ENCODE results near the gene SPINK6. TPM values are rescaled to one million over a fixed set of nuclear protein-coding genes. Genes with fewer than 3 reads are reported as not detected.

Gene SPINK6
- total RNA-seq, 2 donors from 2014 or later, result not detected

GRCh38 chr5:148237785-148238417, 35.1 kb downstream of the SPINK6 start:
- H3K4me3 Mint-ChIP-seq, result no peak overlapping the region
- no peak overlapping the region for H3K27ac Mint-ChIP-seq
- H3K4me1 Mint-ChIP-seq (ENCODE audit: low read depth), result no peaks in the 10 kb centered on the region
- ATAC-seq (replicated peaks in 1 of 2) (no peak), DNase-seq (no peak)
- no peaks in the 10 kb centered on the region for H3K36me3 Mint-ChIP-seq (ENCODE audit: insufficient read depth in 2 of 2)
- peaks cover 0 to 2% of the 10 kb centered on the region in 2 donors for H3K9me3 Mint-ChIP-seq
- peaks cover 5% of the 10 kb centered on the region for H3K27me3 Mint-ChIP-seq (ENCODE audit: low read depth)

- H3K4me1 Mint-ChIP-seq (ENCODE audit: low read depth), result no peaks in the 10 kb centered on the region
- DNase-seq (no peak), ATAC-seq (replicated peaks in 1 of 2) (no peak)
- H3K9me3 Mint-ChIP-seq, result peaks cover 0 to 2% of the 10 kb centered on the region in 2 donors
- H3K4me3 Mint-ChIP-seq, result no peak within 1 kb of the TSS
- no peak within 1 kb of the TSS for H3K27ac Mint-ChIP-seq
- peaks cover 5% of the 10 kb centered on the region for H3K27me3 Mint-ChIP-seq (ENCODE audit: low read depth)
- H3K36me3 Mint-ChIP-seq (ENCODE audit: insufficient read depth in 2 of 2), result no peaks in the 10 kb centered on the region
Observed at GRCh38 chr5:148238418-148238794, 35.6 kb downstream of the SPINK6 start, which contains the start of gene MARCOL. Gene MARCOL, plus strand, starts transcription at chr5:148238525. Its CDS starts 73 bp downstream, at chr5:148238598.

DNA sequence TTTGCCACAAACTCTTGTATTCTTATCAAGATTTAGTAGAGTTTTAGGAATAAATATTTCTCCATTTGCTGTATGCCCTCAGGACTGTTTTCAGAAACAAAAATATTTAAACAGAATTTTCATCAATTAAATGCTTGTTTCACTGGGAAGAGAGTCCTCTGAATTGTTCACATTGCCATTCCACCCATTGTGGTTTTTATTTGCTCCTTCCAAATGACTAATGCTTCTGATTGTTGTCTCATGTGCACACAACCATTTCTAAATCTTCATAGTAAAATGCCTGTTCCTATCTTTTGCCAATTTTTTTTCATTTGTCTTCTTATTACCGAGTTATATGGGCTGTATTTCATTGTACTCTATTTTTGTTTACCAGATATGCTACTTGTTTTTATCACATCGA, 46.1 kb downstream of the SPINK6 start:
- Mint-ChIP-seq H3K4me1 (ENCODE audit: low read depth) (no peaks in the 10 kb centered on the region), H3K27me3 (ENCODE audit: low read depth) (no peaks in the 10 kb centered on the region), H3K9me3 (peaks cover 0 to 3% of the 10 kb centered on the region in 2 donors), H3K27ac (no peak overlapping the region), H3K4me3 (no peak overlapping the region), H3K36me3 (ENCODE audit: insufficient read depth in 2 of 2) (no peaks in the 10 kb centered on the region)
- no peak for ATAC-seq (replicated peaks in 1 of 2)
- no peak for DNase-seq

DNA sequence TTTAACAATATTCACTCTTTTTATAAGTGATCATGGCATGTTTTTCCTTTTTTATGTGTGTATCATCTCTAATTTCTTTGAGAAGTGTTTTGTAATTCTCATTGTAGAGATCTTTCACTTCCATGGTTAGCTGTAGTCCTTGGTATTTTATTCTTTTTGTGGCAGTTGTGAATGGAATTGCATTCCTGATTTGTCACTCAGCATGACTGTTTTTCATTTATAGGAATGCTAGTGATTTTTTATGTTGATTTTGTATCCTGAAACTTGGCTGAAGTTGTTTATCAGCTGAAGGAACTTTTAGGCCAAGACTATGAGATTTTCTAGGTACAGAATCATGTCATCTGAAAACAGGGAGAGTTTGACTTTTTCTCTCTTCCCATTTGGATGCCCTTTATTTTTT, 52.6 kb downstream of the SPINK6 start:
- peaks cover 14 to 17% of the 10 kb centered on the region in 2 donors for H3K9me3 Mint-ChIP-seq
- no peak overlapping the region for H3K4me3 Mint-ChIP-seq
- ATAC-seq (replicated peaks in 1 of 2) (no peak), DNase-seq (no peak)
- no peaks in the 10 kb centered on the region for H3K27me3 Mint-ChIP-seq (ENCODE audit: low read depth)
- no peak overlapping the region for H3K27ac Mint-ChIP-seq
- peaks cover 2 to 5% of the 10 kb centered on the region in 2 donors for H3K36me3 Mint-ChIP-seq (ENCODE audit: insufficient read depth in 2 of 2)
- H3K4me1 Mint-ChIP-seq (ENCODE audit: low read depth), result no peaks in the 10 kb centered on the region

DNA sequence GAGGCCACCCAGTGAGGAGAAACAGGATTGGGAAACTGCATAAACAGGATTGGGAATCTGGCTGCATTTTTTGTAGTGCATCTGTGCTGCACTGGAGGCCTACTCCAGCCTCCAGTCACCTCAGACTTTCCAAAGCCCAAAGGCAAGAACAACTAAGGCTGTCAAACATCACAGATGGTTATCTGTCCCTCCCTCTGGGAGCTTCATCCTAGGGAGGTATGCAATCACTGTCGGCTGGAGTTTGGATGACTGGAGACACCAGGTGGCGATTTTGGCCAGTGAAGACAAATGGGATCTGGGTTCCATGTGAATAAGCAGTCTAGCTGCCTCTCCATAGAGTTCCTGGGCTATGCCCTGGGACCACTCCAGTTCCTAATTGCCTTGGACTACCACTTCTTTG, 56.4 kb downstream of the SPINK6 start:
- H3K9me3 Mint-ChIP-seq, result peaks cover 16 to 18% of the 10 kb centered on the region in 2 donors
- no peak overlapping the region for H3K27ac Mint-ChIP-seq
- ATAC-seq (replicated peaks in 1 of 2) (no peak), DNase-seq (no peak)
- peaks cover 2 to 6% of the 10 kb centered on the region in 2 donors for H3K36me3 Mint-ChIP-seq (ENCODE audit: insufficient read depth in 2 of 2)
- H3K4me1 Mint-ChIP-seq (ENCODE audit: low read depth), result no peaks in the 10 kb centered on the region
- no peaks in the 10 kb centered on the region for H3K27me3 Mint-ChIP-seq (ENCODE audit: low read depth)
- H3K4me3 Mint-ChIP-seq, result no peak overlapping the region

DNA sequence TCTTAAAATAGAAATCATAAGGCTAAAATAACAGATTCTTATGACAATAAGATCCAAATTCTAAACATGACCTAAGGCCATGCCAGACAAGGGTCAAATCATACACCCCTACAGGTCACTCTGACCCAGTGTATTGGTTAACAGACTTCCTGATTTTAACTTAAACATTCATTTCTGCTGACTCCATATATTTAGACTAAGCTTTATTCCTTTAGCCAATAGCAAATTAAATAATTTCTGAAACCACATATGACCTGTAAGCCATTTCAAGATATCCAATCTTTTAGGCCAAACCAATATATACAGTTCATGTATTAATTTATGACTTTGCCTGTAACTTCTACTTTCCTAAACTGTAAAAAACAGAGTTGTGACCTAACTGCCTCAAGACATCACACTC, 58.4 kb downstream of the SPINK6 start:
- peaks cover 2 to 6% of the 10 kb centered on the region in 2 donors for H3K36me3 Mint-ChIP-seq (ENCODE audit: insufficient read depth in 2 of 2)
- H3K4me1 Mint-ChIP-seq (ENCODE audit: low read depth), result no peaks in the 10 kb centered on the region
- no peak for DNase-seq
- H3K27me3 Mint-ChIP-seq (ENCODE audit: low read depth), result no peaks in the 10 kb centered on the region
- no peak overlapping the region for H3K4me3 Mint-ChIP-seq
- ATAC-seq (replicated peaks in 1 of 2), result no peak
- peaks cover 14 to 18% of the 10 kb centered on the region in 2 donors for H3K9me3 Mint-ChIP-seq
- no peak overlapping the region for H3K27ac Mint-ChIP-seq

Other genes starting within 250 kb of the SPINK6 start
- gene SPINK5, start 139.1 kb upstream of the SPINK6 start, total RNA-seq, result not detected
- not detected for gene SPINK14, start 34.5 kb upstream of the SPINK6 start, total RNA-seq
- gene MARCOL, start 35.5 kb downstream of the SPINK6 start, total RNA-seq, result not detected
- not detected for gene SPINK13, start 65.8 kb downstream of the SPINK6 start, total RNA-seq
- not detected for gene SPINK7, start 109.4 kb downstream of the SPINK6 start, total RNA-seq
- not detected for gene SPINK9, start 132.5 kb downstream of the SPINK6 start, total RNA-seq
- 10 to 100 TPM; 62.8 to 68.5 TPM for gene FBXO38, start 180.9 kb downstream of the SPINK6 start, total RNA-seq